ENCODE measurements around the gene TOP3B. TPM values are rescaled to one million over a fixed set of nuclear protein-coding genes. Genes with fewer than 3 reads are reported as not detected.

Gene TOP3B
- total and polyA plus RNA-seq, 9 of the 15 experiments (the other 6 are each of a cell fraction or from before 2014, with no cell fraction given), result 3.0 to 188 (median 112) TPM

DNA sequence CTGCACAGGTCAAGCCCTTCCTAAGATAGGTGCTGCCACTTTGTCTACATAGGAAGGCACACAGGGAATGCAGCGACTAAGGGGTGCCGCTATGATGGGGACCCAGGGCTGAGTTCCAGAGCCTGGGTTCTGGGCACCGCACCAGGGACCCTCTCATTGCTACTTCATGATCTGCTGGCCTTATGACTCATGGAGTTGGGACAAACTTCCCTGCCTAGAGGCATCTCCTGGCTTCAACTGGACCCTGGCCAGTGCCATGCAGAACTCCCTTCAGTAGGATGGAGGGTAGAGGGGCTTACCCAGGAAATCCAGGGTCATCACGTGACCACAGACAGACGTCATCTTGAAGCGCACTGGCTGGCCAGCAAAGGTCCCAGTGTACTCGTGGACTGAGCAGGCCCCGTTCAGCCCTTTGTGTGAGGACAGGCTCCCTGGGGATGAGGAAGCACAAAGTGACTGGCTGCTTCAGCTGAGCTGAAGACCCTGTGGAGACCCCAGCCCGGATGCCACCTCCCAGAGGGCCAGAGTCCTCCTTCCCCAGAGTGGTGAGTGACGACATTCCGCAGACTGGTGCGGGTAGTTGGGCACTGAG, 8.4 kb downstream of the TOP3B start (continued):
- TF ChIP-seq TAF9B (IDR thresholded peaks at IDR 0.05; ENCODE audit: partially characterized antibody), result no peak
- TF ChIP-seq, protein P1, sequence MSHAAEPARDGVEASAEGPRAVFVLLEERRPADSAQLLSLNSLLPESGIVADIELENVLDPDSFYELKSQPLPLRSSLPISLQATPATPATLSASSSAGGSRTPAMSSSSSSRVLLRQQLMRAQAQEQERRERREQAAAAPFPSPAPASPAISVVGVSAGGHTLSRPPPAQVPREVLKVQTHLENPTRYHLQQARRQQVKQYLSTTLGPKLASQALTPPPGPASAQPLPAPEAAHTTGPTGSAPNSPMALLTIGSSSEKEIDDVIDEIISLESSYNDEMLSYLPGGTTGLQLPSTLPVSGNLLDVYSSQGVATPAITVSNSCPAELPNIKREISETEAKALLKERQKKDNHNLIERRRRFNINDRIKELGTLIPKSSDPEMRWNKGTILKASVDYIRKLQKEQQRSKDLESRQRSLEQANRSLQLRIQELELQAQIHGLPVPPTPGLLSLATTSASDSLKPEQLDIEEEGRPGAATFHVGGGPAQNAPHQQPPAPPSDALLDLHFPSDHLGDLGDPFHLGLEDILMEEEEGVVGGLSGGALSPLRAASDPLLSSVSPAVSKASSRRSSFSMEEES (CRISPR knock-in tag; IDR thresholded peaks at IDR 0.05), result peak; percentile 95
- TF ChIP-seq ZNF408 (CRISPR knock-in tag; IDR thresholded peaks at IDR 0.05; ENCODE audit: low read depth), result peak; percentile 39; the same call in 1 of the 2 replicates
- TF ChIP-seq ARNT (IDR thresholded peaks at IDR 0.05), result no peak
- no peak for TF ChIP-seq ZFX (CRISPR knock-in tag; IDR thresholded peaks at IDR 0.05)
- no peak for TF ChIP-seq ZNF316 (IDR thresholded peaks at IDR 0.05)
- 0 out of 2 replicates have a peak, but pooled peaks have one; percentile 39 for TF ChIP-seq PPARD (CRISPR knock-in tag; IDR thresholded peaks at IDR 0.05)
- peak; percentile 14; the same call in 1 of the 2 replicates for TF ChIP-seq JUNB (CRISPR knock-in tag; conservative IDR thresholded peaks at IDR 0.05)
- TF ChIP-seq ZNF76 (CRISPR knock-in tag; IDR thresholded peaks at IDR 0.05; ENCODE audit: borderline replicate concordance), result no peak
- TF ChIP-seq, protein P2, sequence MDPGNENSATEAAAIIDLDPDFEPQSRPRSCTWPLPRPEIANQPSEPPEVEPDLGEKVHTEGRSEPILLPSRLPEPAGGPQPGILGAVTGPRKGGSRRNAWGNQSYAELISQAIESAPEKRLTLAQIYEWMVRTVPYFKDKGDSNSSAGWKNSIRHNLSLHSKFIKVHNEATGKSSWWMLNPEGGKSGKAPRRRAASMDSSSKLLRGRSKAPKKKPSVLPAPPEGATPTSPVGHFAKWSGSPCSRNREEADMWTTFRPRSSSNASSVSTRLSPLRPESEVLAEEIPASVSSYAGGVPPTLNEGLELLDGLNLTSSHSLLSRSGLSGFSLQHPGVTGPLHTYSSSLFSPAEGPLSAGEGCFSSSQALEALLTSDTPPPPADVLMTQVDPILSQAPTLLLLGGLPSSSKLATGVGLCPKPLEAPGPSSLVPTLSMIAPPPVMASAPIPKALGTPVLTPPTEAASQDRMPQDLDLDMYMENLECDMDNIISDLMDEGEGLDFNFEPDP (CRISPR knock-in tag; IDR thresholded peaks at IDR 0.05), result 0 out of 2 replicates have a peak, but pooled peaks have one; percentile 44
- no peak for TF ChIP-seq ZNF644 (tag; IDR thresholded peaks at IDR 0.05; ENCODE audit: low read depth)
- TF ChIP-seq ZNF592 (IDR thresholded peaks at IDR 0.05), result no peak
- TF ChIP-seq EP400 (IDR thresholded peaks at IDR 0.05), result no peak
- TF ChIP-seq HCFC1 (IDR thresholded peaks at IDR 0.05; ENCODE audit: low read depth, low read length), result 0 out of 2 replicates have a peak, but pooled peaks have one; percentile 1
- TF ChIP-seq ZNF165 (CRISPR knock-in tag; IDR thresholded peaks at IDR 0.05; ENCODE audit: borderline replicate concordance), result 0 out of 2 replicates have a peak, but pooled peaks have one; percentile 4
- TF ChIP-seq ZNF75A (CRISPR knock-in tag; IDR thresholded peaks at IDR 0.05), result no peak
- TF ChIP-seq FOXJ3 (CRISPR knock-in tag; IDR thresholded peaks at IDR 0.05), result no peak
- no peak for TF ChIP-seq POLR2A (conservative IDR thresholded peaks at IDR 0.05)
- 0 out of 2 replicates have a peak, but pooled peaks have one; percentile 27 for TF ChIP-seq ZNF140 (CRISPR knock-in tag; IDR thresholded peaks at IDR 0.05)
- no peak for TF ChIP-seq BACH1 (tag; IDR thresholded peaks at IDR 0.05)
- peak; percentile 55 for TF ChIP-seq KDM5B (IDR thresholded peaks at IDR 0.05; ENCODE audit: insufficient replicate concordance, low read depth, low read length)
- 0 out of 2 replicates have a peak, but pooled peaks have one; percentile 15 for TF ChIP-seq ZNF436 (CRISPR knock-in tag; IDR thresholded peaks at IDR 0.05)
